Upper lobe of left lung (tissue), 6 donors: Measurements from ENCODE around the gene ASB18. TPM values are rescaled to one million over a fixed set of nuclear protein-coding genes. Genes with fewer than 3 reads are reported as not detected.
A peak's percentile ranks its signal among the peaks of the same experiment; 100 is the strongest.

ENCODE experiments used
- ATAC-seq, 2 donors: fragments of 200-7000 bp; cut with Tn5 transposase; one replicate each; pipeline ENCODE4 v1.9.1; 2022; ENCODE audit warnings: mild to moderate bottlenecking in 2 of 2, moderate library complexity in 2 of 2; ENCODE audit not compliant: low FRiP score in 2 of 2
- DNase-seq, 2 donors: peaks; one replicate each; pipeline ENCODE4 v3.0.0-alpha.2; 2019 to 2020
- H3K27ac ChIP-seq, 4 donors: fragments of 200-600 bp; sonication (generic); one replicate each; pipeline ENCODE4 v1.5.1; 2016 to 2019
- H3K27me3 ChIP-seq, 4 donors: fragments of 200-600 bp; sonication (generic); one replicate each; pipeline ENCODE4 v1.5.1; 2017 to 2019
- H3K36me3 ChIP-seq, 4 donors: fragments of 200-600 bp; sonication (generic); one replicate each; pipeline ENCODE4 v1.5.1; 2016 to 2019
- H3K4me1 ChIP-seq, 4 donors: fragments of 200-600 bp; sonication (generic); one replicate each; pipeline ENCODE4 v1.5.1; 2018 to 2019
- H3K4me3 ChIP-seq, 4 donors: fragments of 200-600 bp; sonication (generic); one replicate each; pipeline ENCODE4 v1.5.1; 2017 to 2019; ENCODE audit warnings: mild to moderate bottlenecking in 2 of 4, moderate library complexity in 1 of 4
- H3K9me3 ChIP-seq, 4 donors: fragments of 200-600 bp; sonication (generic); one replicate each; pipeline ENCODE4 v1.5.1; 2018 to 2019
- EP300 ChIP-seq, 4 donors: sonication (generic); formaldehyde crosslinking; IDR thresholded peaks; one replicate each; pipeline ENCODE4 v1.5.1; 2017; ENCODE audit warnings: antibody characterized with exemption in 4 of 4, control low read depth in 2 of 4
- POLR2A ChIP-seq, 4 donors: fragments of 450-650 bp; IDR thresholded peaks; one replicate each; pipeline ENCODE4 v1.5.1; 2016 to 2017; ENCODE audit warnings: antibody characterized with exemption in 4 of 4, mild to moderate bottlenecking in 2 of 4
- POLR2AphosphoS5 ChIP-seq, 2 donors: sonication (generic); formaldehyde crosslinking; IDR thresholded peaks; one replicate each; pipeline ENCODE4 v1.5.1; 2017; ENCODE audit warnings: antibody characterized with exemption in 2 of 2
- WGBS, 2 donors: methylation state at CpG; one replicate each; pipeline ENCODE4 v1.1.5; 2017 to 2018; 5-methylcytosine and 5-hydroxymethylcytosine counted together
- total RNA-seq, 6 donors: library from RNA; depleted of rRNA in 4 of 6; stranded (reverse); fragments of >200 nt in 4 of 6; gene quantifications; one replicate each; pipeline versions ENCODE4 v1.1.0 to v1.2.1, GENCODE V29; 2016 to 2021
- TF ChIP-seq, protein P1 (sequence below), 6 experiments: fragments of 450-650 bp in 4 of 6; fragments of 200-600 bp in 2 of 6; sonication (generic) in 2 of 6; IDR thresholded peaks; one replicate each; pipeline ENCODE4 v1.5.1; 2016 to 2019; ENCODE audit warnings: antibody characterized with exemption in 6 of 6
- donor health status: DM: no; HTN: no; CAD: no; lungs with moderate emphysema.
- donor health status: DM: no; HTN: yes; CAD: no; lungs with severe emphysema.

ASB18 gene
- total RNA-seq, 6 donors from 2014 or later = not detected

- TF ChIP-seq POLR2A (IDR thresholded peaks at IDR 0.05) = no peak
- TF ChIP-seq, protein P1, sequence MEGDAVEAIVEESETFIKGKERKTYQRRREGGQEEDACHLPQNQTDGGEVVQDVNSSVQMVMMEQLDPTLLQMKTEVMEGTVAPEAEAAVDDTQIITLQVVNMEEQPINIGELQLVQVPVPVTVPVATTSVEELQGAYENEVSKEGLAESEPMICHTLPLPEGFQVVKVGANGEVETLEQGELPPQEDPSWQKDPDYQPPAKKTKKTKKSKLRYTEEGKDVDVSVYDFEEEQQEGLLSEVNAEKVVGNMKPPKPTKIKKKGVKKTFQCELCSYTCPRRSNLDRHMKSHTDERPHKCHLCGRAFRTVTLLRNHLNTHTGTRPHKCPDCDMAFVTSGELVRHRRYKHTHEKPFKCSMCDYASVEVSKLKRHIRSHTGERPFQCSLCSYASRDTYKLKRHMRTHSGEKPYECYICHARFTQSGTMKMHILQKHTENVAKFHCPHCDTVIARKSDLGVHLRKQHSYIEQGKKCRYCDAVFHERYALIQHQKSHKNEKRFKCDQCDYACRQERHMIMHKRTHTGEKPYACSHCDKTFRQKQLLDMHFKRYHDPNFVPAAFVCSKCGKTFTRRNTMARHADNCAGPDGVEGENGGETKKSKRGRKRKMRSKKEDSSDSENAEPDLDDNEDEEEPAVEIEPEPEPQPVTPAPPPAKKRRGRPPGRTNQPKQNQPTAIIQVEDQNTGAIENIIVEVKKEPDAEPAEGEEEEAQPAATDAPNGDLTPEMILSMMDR (IDR thresholded peaks at IDR 0.05) = no peak
- no peak for TF ChIP-seq POLR2AphosphoS5 (IDR thresholded peaks at IDR 0.05)
- no peak for TF ChIP-seq EP300 (IDR thresholded peaks at IDR 0.05)
- DNase-seq (no peak), ATAC-seq (no peak)
- Histone ChIP-seq H3K27me3 (peaks cover 2 to 92% (median 59%) of the 10 kb centered on the region in 4 donors), H3K36me3 (no peaks in the 10 kb centered on the region), H3K9me3 (no peaks in the 10 kb centered on the region), H3K27ac (no peak overlapping the region), H3K4me3 (no peak overlapping the region), H3K4me1 (peaks cover 34 to 47% (median 39%) of the 10 kb centered on the region in 4 donors)
- 14 to 15% methylated on average over 19 to 21 of the region's 21 CpGs for WGBS, 2 donors
Measured at GRCh38 chr2:236170590-236171165, 93.5 kb downstream of the ASB18 start.

DNA sequence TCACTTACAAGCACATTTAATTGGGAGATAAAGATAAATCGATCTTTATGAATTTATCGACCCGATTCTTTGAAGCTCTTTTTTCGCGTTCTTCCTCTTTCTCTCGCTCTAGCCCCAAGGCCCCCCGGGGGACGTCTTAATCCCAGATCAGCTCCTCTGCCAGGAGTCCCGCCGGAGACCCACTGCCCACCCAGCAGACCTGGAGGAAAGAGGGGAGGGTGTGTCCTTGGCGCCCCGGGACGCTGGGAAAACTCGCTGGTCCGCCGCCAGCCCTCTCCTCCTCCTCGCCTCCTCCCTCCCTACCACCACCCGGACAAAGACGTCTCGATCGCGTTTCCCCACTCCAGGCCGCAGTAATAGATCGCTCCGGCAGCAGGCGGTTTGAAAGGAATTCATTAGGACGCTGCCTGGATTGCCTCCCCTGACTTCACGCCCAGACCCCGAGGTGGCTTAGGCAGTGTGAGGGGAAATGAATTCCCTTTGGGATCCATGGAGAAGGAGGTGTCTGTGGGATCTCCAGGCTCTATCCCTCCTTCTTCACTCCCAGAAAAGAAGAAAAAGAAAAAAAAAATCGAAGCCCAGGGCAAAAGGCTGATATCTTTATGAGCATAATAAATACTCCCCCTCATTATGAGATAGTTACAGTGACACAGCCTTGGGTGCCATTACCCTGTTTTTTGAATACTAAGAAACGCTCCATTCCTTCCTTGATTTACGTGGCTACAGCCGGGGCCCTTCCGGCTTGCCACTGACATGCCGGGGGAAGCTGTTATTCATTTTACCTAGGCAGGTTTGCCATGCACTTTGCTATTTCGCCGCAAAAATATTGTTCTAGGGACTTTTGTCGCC, 94.2 kb downstream of the ASB18 start:
- peaks cover 35 to 52% (median 41%) of the 10 kb centered on the region in 4 donors for H3K4me1 ChIP-seq
- H3K27me3 ChIP-seq = peaks cover 2 to 90% (median 62%) of the 10 kb centered on the region in 4 donors
- DNase-seq = no peak
- WGBS, 2 donors = 7 to 9% methylated on average over 35 to 38 of the region's 38 CpGs
- TF ChIP-seq POLR2AphosphoS5 (IDR thresholded peaks at IDR 0.05) (no peak), EP300 (IDR thresholded peaks at IDR 0.05) (no peak), POLR2A (IDR thresholded peaks at IDR 0.05) (no peak)
- TF ChIP-seq, protein P1 (IDR thresholded peaks at IDR 0.05) = no peak
- ATAC-seq = no peak
- H3K27ac ChIP-seq = no peak overlapping the region
- no peaks in the 10 kb centered on the region for H3K9me3 ChIP-seq
- H3K36me3 ChIP-seq = no peaks in the 10 kb centered on the region
- no peak overlapping the region for H3K4me3 ChIP-seq

- DNase-seq = no peak
- no peak for ATAC-seq
- no peaks in the 10 kb centered on the region for H3K36me3 ChIP-seq
- H3K4me1 ChIP-seq = peaks cover 42 to 59% (median 48%) of the 10 kb centered on the region in 4 donors
- H3K9me3 ChIP-seq = no peaks in the 10 kb centered on the region
- WGBS, 2 donors = 7 to 10% methylated on average over 35 to 36 of the region's 36 CpGs
- no peak overlapping the region for H3K4me3 ChIP-seq
- no peak overlapping the region for H3K27ac ChIP-seq
- peaks cover 2 to 91% (median 67%) of the 10 kb centered on the region in 4 donors for H3K27me3 ChIP-seq
- TF ChIP-seq POLR2AphosphoS5 (IDR thresholded peaks at IDR 0.05) (no peak), POLR2A (IDR thresholded peaks at IDR 0.05) (no peak), EP300 (IDR thresholded peaks at IDR 0.05) (no peak)
- TF ChIP-seq, protein P1 (IDR thresholded peaks at IDR 0.05) = no peak
Measured at GRCh38 chr2:236169151-236169721, 95.0 kb downstream of the ASB18 start.

DNA sequence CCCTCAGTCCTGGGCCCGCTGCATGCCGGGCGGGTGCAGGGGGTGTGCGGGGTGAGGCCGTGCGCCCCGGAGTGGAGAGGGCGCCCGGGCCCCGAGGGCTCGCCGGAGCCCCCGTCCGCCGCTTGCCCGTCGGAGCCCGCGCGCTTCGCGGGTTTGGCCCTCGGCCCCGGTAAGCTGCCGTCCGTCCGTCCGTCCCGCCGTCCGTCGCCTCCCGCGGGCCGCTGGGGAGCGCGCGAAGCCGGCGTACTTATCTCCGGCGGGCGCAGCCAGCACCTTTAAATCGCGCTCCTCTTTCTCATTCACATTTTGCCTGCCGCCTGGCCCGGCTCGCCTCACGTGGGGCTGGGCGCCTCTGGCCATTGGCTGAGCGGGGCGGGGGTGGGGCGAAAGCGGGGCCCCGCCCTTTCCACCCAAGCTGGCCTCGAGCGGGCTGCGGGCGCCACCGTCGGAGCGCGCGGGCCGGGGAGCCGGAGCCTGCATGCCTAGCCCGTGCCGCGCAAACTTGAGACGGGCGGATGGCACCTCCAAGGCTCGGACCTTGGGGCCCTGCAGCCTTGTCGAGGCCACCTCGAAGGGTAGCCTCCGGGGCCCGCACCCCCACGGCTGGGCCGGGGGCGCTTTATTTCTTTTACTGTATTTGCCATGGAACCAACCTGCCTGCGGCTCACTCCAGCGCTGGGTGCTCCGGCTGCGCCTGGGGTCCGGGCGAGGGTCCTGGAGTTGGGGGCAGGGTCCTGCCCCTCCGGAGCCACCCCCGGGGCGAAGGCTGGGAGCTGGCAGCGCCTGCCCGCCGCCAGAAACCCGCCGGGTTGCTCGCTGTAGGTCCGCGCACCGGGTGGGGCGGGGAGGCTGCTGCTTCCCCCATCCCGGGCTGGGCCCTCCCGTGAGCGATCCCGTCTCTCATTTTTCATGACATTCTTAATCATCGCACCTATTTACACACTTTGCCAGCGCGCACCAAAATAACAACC, 95.8 kb downstream of the ASB18 start, which contains the start of gene GBX2:
Gene GBX2, minus strand, starts transcription at position 277 of the 971 bp plus-strand sequence. CDS start 415 bp downstream, outside the sequence.
- H3K4me3 ChIP-seq = peak within 1 kb of the TSS in 3 of 4 donors; percentile 18 to 42 (median 32)
- WGBS, 2 donors = 3 to 8% methylated on average over 38 to 42 of the region's 105 CpGs

More for the DNA sequence above, 95.8 kb downstream of the ASB18 start, which contains the start of gene GBX2:
- no peaks in the 10 kb centered on the region for H3K9me3 ChIP-seq
- peaks cover 4 to 91% (median 70%) of the 10 kb centered on the region in 4 donors for H3K27me3 ChIP-seq
- H3K27ac ChIP-seq = no peak within 1 kb of the TSS
- peak in 1 of 2 donors; percentile 44 for ATAC-seq
- TF ChIP-seq, protein P1 (IDR thresholded peaks at IDR 0.05) = no peak
- TF ChIP-seq EP300 (IDR thresholded peaks at IDR 0.05) (no peak), POLR2A (IDR thresholded peaks at IDR 0.05) (no peak), POLR2AphosphoS5 (IDR thresholded peaks at IDR 0.05) (no peak)
- H3K36me3 ChIP-seq = no peaks in the 10 kb centered on the region
- DNase-seq = peak in 1 of 2 donors; percentile 86
- H3K4me1 ChIP-seq = peaks cover 50 to 67% (median 57%) of the 10 kb centered on the region in 4 donors
